GM18867 (cell line): ENCODE measurements around the gene GAL3ST3.
"Not testable (repeated sequence)": the region's sequence is repeated elsewhere in the genome, so short reads cannot be mapped to it uniquely, and the experiment has no call there.

Experiments used
- ATAC-seq: cut with Tn5 transposase; IDR thresholded peaks from one replicate; pipeline ENCODE4 v1.9.1; 2021; ENCODE audit warnings: mild to moderate bottlenecking, moderate library complexity; ENCODE audit not compliant: unreplicated experiment

Gene GAL3ST3

GRCh38 chr11:66045177-66045639 lies 3.8 kb downstream of the GAL3ST3 start:
- peak; percentile 71 for ATAC-seq

- peak; percentile 17 for ATAC-seq
Measured at GRCh38 chr11:66044757-66045156, 4.2 kb downstream of the GAL3ST3 start.

GRCh38 chr11:66042996-66043906 lies 5.7 kb downstream of the GAL3ST3 start:
- ATAC-seq, result no peak

GRCh38 chr11:66042227-66042995 lies 6.5 kb downstream of the GAL3ST3 start:
- ATAC-seq, result no peak

GRCh38 chr11:66039765-66040164 lies 9.2 kb downstream of the GAL3ST3 start:
- no peak for ATAC-seq

GRCh38 chr11:66037327-66037726 lies 11.6 kb downstream of the GAL3ST3 start:
- no peak for ATAC-seq

GRCh38 chr11:66036334-66036710 lies 12.6 kb downstream of the GAL3ST3 start:
- no peak for ATAC-seq

- ATAC-seq, result no peak
Measured at GRCh38 chr11:66035653-66036333, 13.2 kb downstream of the GAL3ST3 start.

- ATAC-seq, result no peak
Measured at GRCh38 chr11:66032957-66033735, 15.8 kb downstream of the GAL3ST3 start.

- ATAC-seq, result no peak
Measured at GRCh38 chr11:66026017-66026529, 22.9 kb downstream of the GAL3ST3 start, which contains the start of gene CATSPER1. CATSPER1 (minus strand) TSS chr11:66026479; CDS start chr11:66026379, 100 bp downstream.

- not testable (repeated sequence) for ATAC-seq
Measured at GRCh38 chr11:66023186-66023440, 25.8 kb downstream of the GAL3ST3 start.

- peak; percentile 50 for ATAC-seq
Measured at GRCh38 chr11:66022401-66023185, 26.4 kb downstream of the GAL3ST3 start.

GRCh38 chr11:66020618-66021357 lies 28.2 kb downstream of the GAL3ST3 start:
- no peak for ATAC-seq

GRCh38 chr11:66020212-66020611 lies 28.7 kb downstream of the GAL3ST3 start:
- no peak for ATAC-seq

GRCh38 chr11:66017321-66017720 lies 31.6 kb downstream of the GAL3ST3 start:
- no peak for ATAC-seq

- ATAC-seq, result no peak
Measured at GRCh38 chr11:66016793-66017177, 32.2 kb downstream of the GAL3ST3 start.

- ATAC-seq, result no peak
Measured at GRCh38 chr11:66015936-66016792, 32.8 kb downstream of the GAL3ST3 start.

- ATAC-seq, result no peak
Measured at GRCh38 chr11:66015454-66015881, 33.5 kb downstream of the GAL3ST3 start.
